Endometrial microvascular endothelial cells (primary cell): ENCODE data around the gene IQSEC3. TPM values are rescaled to one million over a fixed set of nuclear protein-coding genes. Genes with fewer than 3 reads are reported as not detected.
"Not testable (repeated sequence)": the region's sequence is repeated elsewhere in the genome, so short reads cannot be mapped to it uniquely, and the experiment has no call there.

Experiments
- in situ Hi-C: cut with HindIII; loops from 2 replicates; pipeline ENCODE4 v1.10.0; 2017; ENCODE audit warnings: low sequenced_read_pairs, low pct_unique_long_range_greater_than_20kb; ENCODE audit errors: inconsistent ontology term
- total RNA-seq: library from RNA; depleted of rRNA; stranded (reverse); fragments of >200 nt; gene quantifications from one replicate; pipeline ENCODE4 v1.2.3, GENCODE V29; 2015; ENCODE audit errors: inconsistent ontology term

The IQSEC3 gene
- total RNA-seq, 1 donor from 2014 or later: not detected

GRCh38 chr12:76551-76950, 10.0 kb downstream of the IQSEC3 start:
- in situ Hi-C loops: not testable (repeated sequence)

- in situ Hi-C loops: not testable (repeated sequence)
These were observed 10.6 kb downstream of the IQSEC3 start for GRCh38 chr12:77101-77719.

- in situ Hi-C loops: not testable (repeated sequence)
These were observed 11.3 kb downstream of the IQSEC3 start for GRCh38 chr12:77769-78383.

- in situ Hi-C loops: no loop called here
These were observed 12.4 kb downstream of the IQSEC3 start for GRCh38 chr12:78981-79380.

GRCh38 chr12:80681-81190, 14.2 kb downstream of the IQSEC3 start:
- in situ Hi-C loops: no loop called here

GRCh38 chr12:82740-83139, 16.2 kb downstream of the IQSEC3 start:
- in situ Hi-C loops: no loop called here

- in situ Hi-C loops: no loop called here
These were observed 17.5 kb downstream of the IQSEC3 start for GRCh38 chr12:84056-84455.

GRCh38 chr12:85191-85666, 18.7 kb downstream of the IQSEC3 start:
- in situ Hi-C loops: no loop called here

GRCh38 chr12:87315-87714, 20.7 kb downstream of the IQSEC3 start:
- in situ Hi-C loops: no loop called here

- in situ Hi-C loops: no loop called here
These were observed 21.3 kb downstream of the IQSEC3 start for GRCh38 chr12:87856-88255.

GRCh38 chr12:89653-90052, 23.1 kb downstream of the IQSEC3 start:
- in situ Hi-C loops: no loop called here

- in situ Hi-C loops: no loop called here
These were observed 24.6 kb downstream of the IQSEC3 start for GRCh38 chr12:91213-91612.

- in situ Hi-C loops: no loop called here
These were observed 26.9 kb downstream of the IQSEC3 start for GRCh38 chr12:93266-94005.

GRCh38 chr12:96543-96942, 30.0 kb downstream of the IQSEC3 start:
- in situ Hi-C loops: no loop called here

- in situ Hi-C loops: no loop called here
These were observed 32.4 kb downstream of the IQSEC3 start for GRCh38 chr12:98924-99352.

GRCh38 chr12:99605-100004, 33.0 kb downstream of the IQSEC3 start:
- in situ Hi-C loops: no loop called here

- in situ Hi-C loops: no loop called here
These were observed 35.7 kb downstream of the IQSEC3 start for GRCh38 chr12:101969-102878.

GRCh38 chr12:102879-103168, 36.3 kb downstream of the IQSEC3 start:
- in situ Hi-C loops: no loop called here
